WTC11 (cell line): ENCODE data around the gene DDX20. TPM values are rescaled to one million over a fixed set of nuclear protein-coding genes. Genes with fewer than 3 reads are reported as not detected.

Experiments
- ATAC-seq: fragments of 200-7000 bp; cut with Tn5 transposase; 2 replicates; pipeline ENCODE4 v1.10.0; 2021; ENCODE audit warnings: mild to moderate bottlenecking, moderate library complexity
- CTCF ChIA-PET: fragments of 300-600 bp; sonication (Branson Sonifier 250); formaldehyde crosslinking; loops from one replicate; lab custom pipeline; 2021; ENCODE audit warnings: antibody characterized with exemption; lab: Charles Lee
- POLR2A ChIA-PET: fragments of 350-600 bp; sonication (Branson Sonifier 250); formaldehyde crosslinking; loops from one replicate; lab custom pipeline; 2021; ENCODE audit warnings: antibody characterized with exemption; lab: Charles Lee
- DNase-seq: peaks from one replicate; pipeline ENCODE4 v3.0.0; 2021; ENCODE audit warnings: low spot score
- H3K27ac Mint-ChIP-seq: 2 replicates; pipeline ENCODE4 v1.8.0; 2021; ENCODE audit warnings: mixed read lengths
- H3K27me3 Mint-ChIP-seq: 2 replicates; pipeline ENCODE4 v1.8.0; 2021; ENCODE audit warnings: low read depth, mild to moderate bottlenecking, moderate library complexity, mixed read lengths
- H3K36me3 Mint-ChIP-seq: 2 replicates; pipeline ENCODE4 v1.8.0; 2021; ENCODE audit warnings: mixed read lengths
- H3K4me1 Mint-ChIP-seq: 2 replicates; pipeline ENCODE4 v1.8.0; 2022; ENCODE audit warnings: mixed read lengths
- H3K4me3 Mint-ChIP-seq: 2 replicates; pipeline ENCODE4 v1.8.0; 2021; ENCODE audit warnings: mild to moderate bottlenecking, moderate library complexity, mixed read lengths
- H3K9me3 Mint-ChIP-seq: 2 replicates; pipeline ENCODE4 v1.8.0; 2021; ENCODE audit warnings: mixed read lengths
- ATF6 ChIP-seq: sonication (generic); formaldehyde crosslinking; IDR thresholded peaks from 2 replicates; pipeline ENCODE4 v1.8.1; 2023; ENCODE audit warnings: mild to moderate bottlenecking, missing genetic modification reagents
- CREB1 ChIP-seq: sonication (generic); formaldehyde crosslinking; IDR thresholded peaks from 2 replicates; pipeline ENCODE4 v1.8.0; 2023; ENCODE audit warnings: mild to moderate bottlenecking, missing genetic modification reagents
- E2F1 ChIP-seq: sonication (generic); formaldehyde crosslinking; IDR thresholded peaks from 2 replicates; pipeline ENCODE4 v1.8.0; 2022; ENCODE audit warnings: mild to moderate bottlenecking, missing genetic modification reagents
- EMX1 ChIP-seq: fragments of 250-450 bp; sonication (Bioruptor Pico); IDR thresholded peaks from 2 replicates; pipeline ENCODE4 v1.8.0; 2021; ENCODE audit warnings: mild to moderate bottlenecking
- GRHL2 ChIP-seq: fragments of 250-450 bp; sonication (Bioruptor Pico); IDR thresholded peaks from 2 replicates; pipeline ENCODE4 v1.8.0; 2022; ENCODE audit warnings: mild to moderate bottlenecking, moderate library complexity; ENCODE audit not compliant: insufficient replicate concordance, severe bottlenecking
- HMGA2 ChIP-seq: fragments of 250-450 bp; sonication (Bioruptor Pico); IDR thresholded peaks from 2 replicates; pipeline ENCODE4 v1.4.0; 2021; ENCODE audit warnings: mild to moderate bottlenecking, moderate library complexity
- JAZF1 ChIP-seq: fragments of 250-450 bp; sonication (Bioruptor Pico); IDR thresholded peaks from 2 replicates; pipeline ENCODE4 v1.9.0; 2021; ENCODE audit warnings: moderate library complexity, mild to moderate bottlenecking, inconsistent platforms
- JUN ChIP-seq: sonication (generic); formaldehyde crosslinking; IDR thresholded peaks from 2 replicates; pipeline ENCODE4 v1.8.0; 2023; ENCODE audit warnings: mild to moderate bottlenecking, missing genetic modification reagents
- NR2C2 ChIP-seq: sonication (generic); formaldehyde crosslinking; IDR thresholded peaks from 2 replicates; pipeline ENCODE4 v1.8.0; 2022; ENCODE audit warnings: mild to moderate bottlenecking, missing genetic modification reagents
- NR3C1 ChIP-seq: sonication (generic); formaldehyde crosslinking; conservative IDR thresholded peaks from 2 replicates; pipeline ENCODE4 v1.8.1; 2023; ENCODE audit warnings: low read depth, mild to moderate bottlenecking, missing genetic modification reagents
- PRRX2 ChIP-seq: fragments of 250-450 bp; sonication (Bioruptor Pico); IDR thresholded peaks from 2 replicates; pipeline ENCODE4 v1.8.0; 2021; ENCODE audit warnings: mild to moderate bottlenecking
- SP1 ChIP-seq: sonication (generic); formaldehyde crosslinking; conservative IDR thresholded peaks from 2 replicates; pipeline ENCODE4 v1.8.1; 2022; ENCODE audit warnings: missing genetic modification reagents
- ZNF121 ChIP-seq: sonication (generic); formaldehyde crosslinking; IDR thresholded peaks from 2 replicates; pipeline ENCODE4 v1.8.0; 2023; ENCODE audit warnings: missing genetic modification reagents
- total RNA-seq: library from RNA; stranded (reverse); gene quantifications from 3 replicates; pipeline ENCODE4 v1.2.3, GENCODE V29; 2021
- TF ChIP-seq, protein P1 (sequence below): fragments of 250-450 bp; sonication (Bioruptor Pico); IDR thresholded peaks from 2 replicates; pipeline ENCODE4 v1.9.0; 2021; ENCODE audit warnings: mild to moderate bottlenecking
- TF ChIP-seq, protein P2 (sequence below): sonication (generic); formaldehyde crosslinking; IDR thresholded peaks from 2 replicates; pipeline ENCODE4 v1.8.0; 2023; ENCODE audit warnings: missing genetic modification reagents, mild to moderate bottlenecking, borderline replicate concordance
- TF ChIP-seq, protein P3 (sequence below): sonication (generic); formaldehyde crosslinking; IDR thresholded peaks from 2 replicates; pipeline ENCODE4 v1.8.1; 2023; ENCODE audit warnings: mild to moderate bottlenecking, missing genetic modification reagents

Gene DDX20
- total RNA-seq, 1 experiment from 2014 or later = 19.3 TPM

- TF ChIP-seq GRHL2 (CRISPR knock-in tag) = no peak
- TF ChIP-seq E2F1 (CRISPR knock-in tag) = no peak
- no peak for TF ChIP-seq JAZF1 (CRISPR knock-in tag)
Observed at GRCh38 chr1:111754984-111755330, 744 bp upstream of the DDX20 start (continued).

- peaks cover 22% of the 10 kb centered on the region for H3K36me3 Mint-ChIP-seq
- POLR2A ChIA-PET = interaction anchor here (1.9 to 2.1 kb wide), 2 partner anchors 17 to 41 kb away, joined by 4 to 6 read pairs; partner anchors contain the start of gene INKA2
- no peaks in the 10 kb centered on the region for H3K9me3 Mint-ChIP-seq
- H3K4me1 Mint-ChIP-seq = peaks cover 19% of the 10 kb centered on the region
- TF ChIP-seq, protein P1, sequence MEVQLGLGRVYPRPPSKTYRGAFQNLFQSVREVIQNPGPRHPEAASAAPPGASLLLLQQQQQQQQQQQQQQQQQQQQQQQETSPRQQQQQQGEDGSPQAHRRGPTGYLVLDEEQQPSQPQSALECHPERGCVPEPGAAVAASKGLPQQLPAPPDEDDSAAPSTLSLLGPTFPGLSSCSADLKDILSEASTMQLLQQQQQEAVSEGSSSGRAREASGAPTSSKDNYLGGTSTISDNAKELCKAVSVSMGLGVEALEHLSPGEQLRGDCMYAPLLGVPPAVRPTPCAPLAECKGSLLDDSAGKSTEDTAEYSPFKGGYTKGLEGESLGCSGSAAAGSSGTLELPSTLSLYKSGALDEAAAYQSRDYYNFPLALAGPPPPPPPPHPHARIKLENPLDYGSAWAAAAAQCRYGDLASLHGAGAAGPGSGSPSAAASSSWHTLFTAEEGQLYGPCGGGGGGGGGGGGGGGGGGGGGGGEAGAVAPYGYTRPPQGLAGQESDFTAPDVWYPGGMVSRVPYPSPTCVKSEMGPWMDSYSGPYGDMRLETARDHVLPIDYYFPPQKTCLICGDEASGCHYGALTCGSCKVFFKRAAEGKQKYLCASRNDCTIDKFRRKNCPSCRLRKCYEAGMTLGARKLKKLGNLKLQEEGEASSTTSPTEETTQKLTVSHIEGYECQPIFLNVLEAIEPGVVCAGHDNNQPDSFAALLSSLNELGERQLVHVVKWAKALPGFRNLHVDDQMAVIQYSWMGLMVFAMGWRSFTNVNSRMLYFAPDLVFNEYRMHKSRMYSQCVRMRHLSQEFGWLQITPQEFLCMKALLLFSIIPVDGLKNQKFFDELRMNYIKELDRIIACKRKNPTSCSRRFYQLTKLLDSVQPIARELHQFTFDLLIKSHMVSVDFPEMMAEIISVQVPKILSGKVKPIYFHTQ = no peak
- TF ChIP-seq NR3C1 (no peak), ZNF121 (CRISPR knock-in tag) (no peak), ATF6 (CRISPR knock-in tag) (no peak), SP1 (no peak), NR2C2 (CRISPR knock-in tag) (no peak), HMGA2 (CRISPR knock-in tag) (no peak), EMX1 (CRISPR knock-in tag) (no peak), CREB1 (CRISPR knock-in tag) (no peak)
- TF ChIP-seq, all 79 proteins: peak for 0
- H3K27ac Mint-ChIP-seq = 0 out of 2 replicates have a peak overlapping the region, but pooled peaks have one; percentile 15
- DNase-seq (no peak), ATAC-seq (peak; percentile 3)
- peak overlapping the region; percentile 97 for H3K4me3 Mint-ChIP-seq
- CTCF ChIA-PET = interaction anchor here (0.6 to 2.9 kb wide), 8 partner anchors 11 to 274 kb away, joined by 3 to 16 read pairs (median 5); no protein-coding TSS in a partner anchor
- peaks cover 7% of the 10 kb centered on the region for H3K27me3 Mint-ChIP-seq
Observed at GRCh38 chr1:111756124-111756513, 418 bp downstream of the DDX20 start.

- Mint-ChIP-seq H3K27me3 (no peaks in the 10 kb centered on the region; the same call in 1 of the 2 replicates), H3K9me3 (no peaks in the 10 kb centered on the region), H3K4me3 (peak overlapping the region; percentile 32), H3K27ac (peak overlapping the region; percentile 66; the same call in 1 of the 2 replicates), H3K36me3 (peaks cover 40% of the 10 kb centered on the region), H3K4me1 (peaks cover 19% of the 10 kb centered on the region)
- ChIA-PET CTCF (interaction anchor here (0.6 to 2.4 kb wide), 4 partner anchors 9 to 250 kb away, joined by 3 to 8 read pairs (median 4); no protein-coding TSS in a partner anchor), POLR2A (interaction anchor here (0.7 kb wide), 1 partner anchor 564 kb away, joined by 3 read pairs; no protein-coding TSS in a partner anchor)
- TF ChIP-seq, protein P2, sequence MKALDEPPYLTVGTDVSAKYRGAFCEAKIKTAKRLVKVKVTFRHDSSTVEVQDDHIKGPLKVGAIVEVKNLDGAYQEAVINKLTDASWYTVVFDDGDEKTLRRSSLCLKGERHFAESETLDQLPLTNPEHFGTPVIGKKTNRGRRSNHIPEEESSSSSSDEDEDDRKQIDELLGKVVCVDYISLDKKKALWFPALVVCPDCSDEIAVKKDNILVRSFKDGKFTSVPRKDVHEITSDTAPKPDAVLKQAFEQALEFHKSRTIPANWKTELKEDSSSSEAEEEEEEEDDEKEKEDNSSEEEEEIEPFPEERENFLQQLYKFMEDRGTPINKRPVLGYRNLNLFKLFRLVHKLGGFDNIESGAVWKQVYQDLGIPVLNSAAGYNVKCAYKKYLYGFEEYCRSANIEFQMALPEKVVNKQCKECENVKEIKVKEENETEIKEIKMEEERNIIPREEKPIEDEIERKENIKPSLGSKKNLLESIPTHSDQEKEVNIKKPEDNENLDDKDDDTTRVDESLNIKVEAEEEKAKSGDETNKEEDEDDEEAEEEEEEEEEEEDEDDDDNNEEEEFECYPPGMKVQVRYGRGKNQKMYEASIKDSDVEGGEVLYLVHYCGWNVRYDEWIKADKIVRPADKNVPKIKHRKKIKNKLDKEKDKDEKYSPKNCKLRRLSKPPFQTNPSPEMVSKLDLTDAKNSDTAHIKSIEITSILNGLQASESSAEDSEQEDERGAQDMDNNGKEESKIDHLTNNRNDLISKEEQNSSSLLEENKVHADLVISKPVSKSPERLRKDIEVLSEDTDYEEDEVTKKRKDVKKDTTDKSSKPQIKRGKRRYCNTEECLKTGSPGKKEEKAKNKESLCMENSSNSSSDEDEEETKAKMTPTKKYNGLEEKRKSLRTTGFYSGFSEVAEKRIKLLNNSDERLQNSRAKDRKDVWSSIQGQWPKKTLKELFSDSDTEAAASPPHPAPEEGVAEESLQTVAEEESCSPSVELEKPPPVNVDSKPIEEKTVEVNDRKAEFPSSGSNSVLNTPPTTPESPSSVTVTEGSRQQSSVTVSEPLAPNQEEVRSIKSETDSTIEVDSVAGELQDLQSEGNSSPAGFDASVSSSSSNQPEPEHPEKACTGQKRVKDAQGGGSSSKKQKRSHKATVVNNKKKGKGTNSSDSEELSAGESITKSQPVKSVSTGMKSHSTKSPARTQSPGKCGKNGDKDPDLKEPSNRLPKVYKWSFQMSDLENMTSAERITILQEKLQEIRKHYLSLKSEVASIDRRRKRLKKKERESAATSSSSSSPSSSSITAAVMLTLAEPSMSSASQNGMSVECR (CRISPR knock-in tag) = no peak
- TF ChIP-seq JAZF1 (CRISPR knock-in tag) (no peak), ZNF121 (CRISPR knock-in tag) (no peak), JUN (CRISPR knock-in tag) (no peak), PRRX2 (CRISPR knock-in tag) (no peak)
- TF ChIP-seq, protein P3, sequence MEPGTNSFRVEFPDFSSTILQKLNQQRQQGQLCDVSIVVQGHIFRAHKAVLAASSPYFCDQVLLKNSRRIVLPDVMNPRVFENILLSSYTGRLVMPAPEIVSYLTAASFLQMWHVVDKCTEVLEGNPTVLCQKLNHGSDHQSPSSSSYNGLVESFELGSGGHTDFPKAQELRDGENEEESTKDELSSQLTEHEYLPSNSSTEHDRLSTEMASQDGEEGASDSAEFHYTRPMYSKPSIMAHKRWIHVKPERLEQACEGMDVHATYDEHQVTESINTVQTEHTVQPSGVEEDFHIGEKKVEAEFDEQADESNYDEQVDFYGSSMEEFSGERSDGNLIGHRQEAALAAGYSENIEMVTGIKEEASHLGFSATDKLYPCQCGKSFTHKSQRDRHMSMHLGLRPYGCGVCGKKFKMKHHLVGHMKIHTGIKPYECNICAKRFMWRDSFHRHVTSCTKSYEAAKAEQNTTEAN = no peak
- ATAC-seq = no peak
- DNase-seq = no peak
Observed at GRCh38 chr1:111758373-111758772, 2.7 kb downstream of the DDX20 start.
